Measurements from ENCODE around the gene HSPA6.
"Not testable (repeated sequence)": the region's sequence is repeated elsewhere in the genome, so short reads cannot be mapped to it uniquely, and the experiment has no call there.

The HSPA6 gene

GRCh38 chr1:161523041-161523816, 1.1 kb upstream of the HSPA6 start:
- not testable (repeated sequence) for DNase-seq (ENCODE audit: extremely low spot score)
- CTCF ChIA-PET, result interaction anchor here (1.0 to 1.6 kb wide), 2 partner anchors 36 to 41 kb away, joined by 3 read pairs; no protein-coding TSS in a partner anchor
- POLR2A ChIA-PET, result interaction anchor here (0.6 kb wide), 1 partner anchor 216 kb away, joined by 4 read pairs; no protein-coding TSS in a partner anchor

- CTCF ChIA-PET, result interaction anchor here (0.8 to 1.6 kb wide), 2 partner anchors 37 to 214 kb away, joined by 3 read pairs; no protein-coding TSS in a partner anchor
- POLR2A ChIA-PET, result not testable (repeated sequence)
Measured at GRCh38 chr1:161524742-161525291, 477 bp downstream of the HSPA6 start.

GRCh38 chr1:161525321-161525720, 981 bp downstream of the HSPA6 start:
- POLR2A ChIA-PET; DNase-seq (ENCODE audit: extremely low spot score); CTCF ChIA-PET: not testable (repeated sequence)

More at GRCh38 chr1:161524742-161525291, 477 bp downstream of the HSPA6 start:
- not testable (repeated sequence) for DNase-seq (ENCODE audit: extremely low spot score)

- DNase-seq (ENCODE audit: extremely low spot score); CTCF ChIA-PET; POLR2A ChIA-PET: not testable (repeated sequence)
Measured at GRCh38 chr1:161525918-161526317, 1.6 kb downstream of the HSPA6 start.

GRCh38 chr1:161528550-161528949, 4.2 kb downstream of the HSPA6 start:
- POLR2A ChIA-PET; DNase-seq (ENCODE audit: extremely low spot score); CTCF ChIA-PET: not testable (repeated sequence)

- POLR2A ChIA-PET; DNase-seq (ENCODE audit: extremely low spot score); CTCF ChIA-PET: not testable (repeated sequence)
Measured at GRCh38 chr1:161529463-161530104, 5.2 kb downstream of the HSPA6 start.

- DNase-seq (ENCODE audit: extremely low spot score); POLR2A ChIA-PET: not testable (repeated sequence)
- CTCF ChIA-PET, result interaction anchor here (0.8 to 3.0 kb wide), 4 partner anchors 10 to 211 kb away, joined by 3 to 14 read pairs (median 3); no protein-coding TSS in a partner anchor
Measured at GRCh38 chr1:161530158-161530557, 5.8 kb downstream of the HSPA6 start.

GRCh38 chr1:161530671-161531641, 6.6 kb downstream of the HSPA6 start:
- POLR2A ChIA-PET, result not testable (repeated sequence)
- CTCF ChIA-PET, result interaction anchor here (0.8 to 3.0 kb wide), 5 partner anchors 9 to 211 kb away, joined by 3 to 14 read pairs (median 3); no protein-coding TSS in a partner anchor

GRCh38 chr1:161531986-161532643, 7.8 kb downstream of the HSPA6 start:
- DNase-seq (ENCODE audit: extremely low spot score), result no peak
- ChIA-PET CTCF (interaction anchor here (0.7 to 3.0 kb wide), 5 partner anchors 36 to 209 kb away, joined by 3 to 14 read pairs (median 4); no protein-coding TSS in a partner anchor), POLR2A (no interaction called here)
- no peak for TF ChIP-seq CTCF (IDR thresholded peaks at IDR 0.05; ENCODE audit: control extremely low read depth, extremely low read depth, low read depth, missing control alignments)

More at GRCh38 chr1:161530671-161531641, 6.6 kb downstream of the HSPA6 start:
- peak; percentile 66 for DNase-seq (ENCODE audit: extremely low spot score)

GRCh38 chr1:161532644-161533567, 8.6 kb downstream of the HSPA6 start:
- DNase-seq (ENCODE audit: extremely low spot score); POLR2A ChIA-PET: not testable (repeated sequence)
- CTCF ChIA-PET, result interaction anchor here (1.4 to 3.0 kb wide), 3 partner anchors 45 to 209 kb away, joined by 4 to 14 read pairs (median 7); no protein-coding TSS in a partner anchor

- DNase-seq (ENCODE audit: extremely low spot score); CTCF ChIA-PET; POLR2A ChIA-PET: not testable (repeated sequence)
Measured at GRCh38 chr1:161537068-161537669, 12.8 kb downstream of the HSPA6 start.

- ChIA-PET POLR2A (interaction anchor here (0.6 kb wide), 1 partner anchor 136 kb away, joined by 4 read pairs; no protein-coding TSS in a partner anchor), CTCF (interaction anchor here (0.9 to 1.1 kb wide), 2 partner anchors 8 to 201 kb away, joined by 3 to 5 read pairs; no protein-coding TSS in a partner anchor)
- DNase-seq (ENCODE audit: extremely low spot score), result not testable (repeated sequence)
Measured at GRCh38 chr1:161538925-161539479, 14.7 kb downstream of the HSPA6 start.

- DNase-seq (ENCODE audit: extremely low spot score), result peak; percentile 57
- POLR2A ChIA-PET, result not testable (repeated sequence)
- CTCF ChIA-PET, result interaction anchor here (0.9 to 1.1 kb wide), 2 partner anchors 9 to 200 kb away, joined by 3 to 5 read pairs; no protein-coding TSS in a partner anchor
Measured at GRCh38 chr1:161539731-161540569, 15.6 kb downstream of the HSPA6 start.
